Fibroblast of pulmonary artery (primary cell): ENCODE results near the gene ABCC9.

ENCODE experiments used
- DNase-seq: peaks from one replicate; pipeline ENCODE4 v3.0.0-alpha.2; 2010; ENCODE audit warnings: low read depth
- H3K4me3 ChIP-seq: replicated peaks from 2 replicates; pipeline ENCODE4 v1.5.1; 2011; ENCODE audit warnings: low read depth, mild to moderate bottlenecking, control low read depth, low read length, moderate library complexity
- CTCF ChIP-seq: IDR thresholded peaks from 2 replicates; pipeline ENCODE4 v1.5.1; 2011; ENCODE audit warnings: mild to moderate bottlenecking, control low read depth, low read length, inconsistent platforms; ENCODE audit errors: missing control alignments

The ABCC9 gene

DNA sequence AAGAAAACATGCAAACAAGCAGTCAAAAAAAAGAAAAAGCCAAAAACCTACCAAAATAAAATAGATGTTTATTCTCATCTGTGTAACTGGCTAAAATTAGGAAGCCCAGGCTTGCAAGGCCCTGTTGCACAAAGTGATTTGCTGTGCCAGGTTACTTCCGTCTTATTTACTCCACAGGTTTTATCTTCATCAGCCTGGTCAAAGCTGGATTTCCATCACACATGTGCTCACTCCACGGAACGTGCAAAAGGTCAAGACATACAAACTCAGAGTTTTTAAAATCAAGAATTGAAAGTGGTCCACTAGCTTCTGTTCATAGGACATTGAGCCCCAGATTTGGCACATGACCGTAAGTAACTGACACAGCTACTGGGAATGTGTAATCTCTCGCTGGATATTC lies 181.5 kb downstream of the ABCC9 start:
- no peak overlapping the region for H3K4me3 ChIP-seq
- DNase-seq: no peak
- no peak for TF ChIP-seq CTCF

DNA sequence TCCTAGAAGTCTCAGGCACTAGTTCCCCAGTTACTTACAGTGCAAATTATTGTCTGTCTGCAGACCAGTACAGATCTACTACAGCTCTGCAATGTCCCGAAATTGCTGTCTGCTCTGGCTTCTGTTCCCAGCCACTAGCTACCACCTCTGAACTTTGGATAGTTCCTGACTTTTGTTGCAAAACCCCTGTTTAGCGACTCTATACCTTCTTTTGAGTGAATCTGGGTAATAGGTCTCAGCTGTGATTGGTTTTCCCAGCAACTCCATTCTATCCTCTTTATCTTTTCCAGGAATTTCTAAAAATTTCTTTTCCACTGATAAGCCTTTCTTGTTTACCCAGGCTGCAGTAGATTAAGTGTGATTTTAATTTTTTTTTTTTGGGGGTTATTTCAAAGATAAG lies 183.5 kb downstream of the ABCC9 start:
- TF ChIP-seq CTCF: no peak
- H3K4me3 ChIP-seq: no peak overlapping the region
- no peak for DNase-seq

DNA sequence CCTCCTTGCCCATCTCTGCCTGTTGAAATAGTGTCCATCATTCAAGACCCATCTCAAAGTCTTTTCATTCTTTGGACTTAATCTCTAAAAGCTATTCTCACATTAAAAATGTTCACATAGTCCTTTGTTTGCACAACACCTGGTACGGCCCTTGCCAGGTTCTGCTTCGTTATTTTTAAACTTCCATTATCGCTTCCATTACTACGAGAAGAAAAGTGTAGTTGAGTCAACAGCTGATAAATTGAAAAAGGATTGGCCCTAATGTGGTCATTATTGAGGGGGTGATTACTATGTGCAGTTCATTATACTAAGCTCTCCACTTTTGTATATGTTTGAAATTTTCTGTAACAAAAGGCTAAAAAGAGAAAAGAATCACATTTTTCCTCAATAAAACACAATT lies 184.5 kb downstream of the ABCC9 start:
- H3K4me3 ChIP-seq: no peak overlapping the region
- no peak for DNase-seq
- TF ChIP-seq CTCF: no peak

DNA sequence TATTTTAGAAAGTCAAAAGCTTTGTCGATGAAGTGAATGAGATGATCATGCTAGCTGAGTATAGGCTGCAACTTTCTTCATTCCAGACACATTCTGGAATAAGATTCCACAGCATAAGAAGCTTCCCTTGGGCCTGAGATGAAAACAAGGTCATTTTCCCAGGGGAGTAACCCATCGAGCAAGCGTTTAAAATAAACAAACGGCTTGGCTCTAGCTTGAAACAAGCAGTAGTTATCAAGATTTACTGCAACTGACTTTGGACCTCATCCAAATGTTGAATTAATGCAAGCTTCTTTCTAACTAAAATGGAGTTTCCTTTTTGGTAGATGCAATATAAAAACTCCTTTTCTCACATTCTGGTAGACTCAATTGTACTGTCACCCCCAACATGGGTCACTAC lies 189.7 kb downstream of the ABCC9 start:
- no peak overlapping the region for H3K4me3 ChIP-seq
- DNase-seq: peak; percentile 76
- TF ChIP-seq CTCF: no peak
